Hepatocyte (in vitro differentiated cells): ENCODE results near the gene KCND2. TPM values are rescaled to one million over a fixed set of nuclear protein-coding genes. Genes with fewer than 3 reads are reported as not detected.

Experiments
- DNase-seq: peaks from one replicate; pipeline ENCODE4 v3.0.0-alpha.2; 2016; ENCODE audit warnings: low spot score
- H2AFZ ChIP-seq: fragments of 200-600 bp; sonication (generic); 2 replicates; pipeline ENCODE4 v1.6.0; 2016; ENCODE audit warnings: antibody characterized with exemption, mild to moderate bottlenecking
- H3K27ac ChIP-seq: fragments of 200-600 bp; sonication (generic); 2 replicates; pipeline ENCODE4 v1.5.1; 2016; ENCODE audit warnings: mild to moderate bottlenecking
- H3K27me3 ChIP-seq: fragments of 200-600 bp; sonication (generic); 2 replicates; pipeline ENCODE4 v1.6.1; 2016
- H3K36me3 ChIP-seq: fragments of 200-600 bp; sonication (generic); replicated peaks from 2 replicates; pipeline ENCODE4 v1.5.1; 2016; ENCODE audit warnings: low read depth; ENCODE audit not compliant: insufficient read depth
- H3K4me1 ChIP-seq: fragments of 200-600 bp; sonication (generic); 2 replicates; pipeline ENCODE4 v1.5.1; 2016; ENCODE audit warnings: mild to moderate bottlenecking, moderate library complexity; ENCODE audit not compliant: insufficient read depth
- H3K4me2 ChIP-seq: fragments of 200-600 bp; sonication (generic); 2 replicates; pipeline ENCODE4 v1.6.0; 2016
- H3K4me3 ChIP-seq: fragments of 200-600 bp; sonication (generic); 2 replicates; pipeline ENCODE4 v1.5.1; 2016; ENCODE audit warnings: mild to moderate bottlenecking
- H3K79me2 ChIP-seq: fragments of 200-600 bp; sonication (generic); 2 replicates; pipeline ENCODE4 v1.6.0; 2017; ENCODE audit warnings: mild to moderate bottlenecking
- H3K9me2 ChIP-seq: fragments of 200-600 bp; sonication (generic); replicated peaks from 2 replicates; pipeline ENCODE4 v1.6.0; 2017; ENCODE audit warnings: mild to moderate bottlenecking; ENCODE audit not compliant: insufficient read depth
- H3K9me3 ChIP-seq: fragments of 200-600 bp; sonication (generic); 2 replicates; pipeline ENCODE4 v1.5.1; 2016; ENCODE audit warnings: low read depth, mild to moderate bottlenecking
- H4K20me1 ChIP-seq: fragments of 200-600 bp; sonication (generic); 2 replicates; pipeline ENCODE4 v1.6.0; 2016; ENCODE audit warnings: mild to moderate bottlenecking; ENCODE audit not compliant: insufficient read depth, poor library complexity, severe bottlenecking
- EZH2 ChIP-seq: fragments of 200-600 bp; sonication (generic); IDR thresholded peaks from 2 replicates; pipeline ENCODE4 v1.6.1; 2016; ENCODE audit warnings: antibody characterized with exemption, mild to moderate bottlenecking, borderline replicate concordance
- EZH2phosphoT487 ChIP-seq: fragments of 200-600 bp; sonication (generic); IDR thresholded peaks from one replicate; pipeline ENCODE4 v1.6.1; 2018; ENCODE audit warnings: antibody characterized with exemption, mild to moderate bottlenecking, low read depth, moderate library complexity; ENCODE audit not compliant: unreplicated experiment, severe bottlenecking
- WGBS: methylation state at CpG from one replicate; pipeline ENCODE4 v1.1.6; 2016; ENCODE audit warnings: low lambda C conversion rate; ENCODE audit errors: missing lambda C conversion rate; 5-methylcytosine and 5-hydroxymethylcytosine counted together
- polyA plus RNA-seq: library from polyadenylated mRNA; unstranded; fragments of >200 nt; fragmentation: Nextera tagmentation; extraction: Ambion mirVana; gene quantifications from 2 replicates; pipeline ENCODE4 v1.2.1, GENCODE V29; 2016
- total RNA-seq: library from RNA; depleted of rRNA; stranded (reverse); fragments of >200 nt; gene quantifications from 2 replicates; pipeline ENCODE4 v1.2.3, GENCODE V29; 2014
- TF ChIP-seq, protein P1 (sequence below): fragments of 200-600 bp; sonication (generic); IDR thresholded peaks from 2 replicates; pipeline ENCODE4 v1.5.1; 2016; ENCODE audit warnings: antibody characterized with exemption, mild to moderate bottlenecking; ENCODE audit not compliant: poor library complexity

KCND2 gene
- total and polyA plus RNA-seq, 2 experiments from 2014 or later, result 0.58 to 3.6 TPM

- no peak overlapping the region for H3K4me2 ChIP-seq
- H4K20me1 ChIP-seq, result no peaks in the 10 kb centered on the region
- WGBS, result 86% methylated on average over 3 of the region's 3 CpGs
These were observed 246.2 kb downstream of the KCND2 start for GRCh38 chr7:120519224-120519623.

DNA sequence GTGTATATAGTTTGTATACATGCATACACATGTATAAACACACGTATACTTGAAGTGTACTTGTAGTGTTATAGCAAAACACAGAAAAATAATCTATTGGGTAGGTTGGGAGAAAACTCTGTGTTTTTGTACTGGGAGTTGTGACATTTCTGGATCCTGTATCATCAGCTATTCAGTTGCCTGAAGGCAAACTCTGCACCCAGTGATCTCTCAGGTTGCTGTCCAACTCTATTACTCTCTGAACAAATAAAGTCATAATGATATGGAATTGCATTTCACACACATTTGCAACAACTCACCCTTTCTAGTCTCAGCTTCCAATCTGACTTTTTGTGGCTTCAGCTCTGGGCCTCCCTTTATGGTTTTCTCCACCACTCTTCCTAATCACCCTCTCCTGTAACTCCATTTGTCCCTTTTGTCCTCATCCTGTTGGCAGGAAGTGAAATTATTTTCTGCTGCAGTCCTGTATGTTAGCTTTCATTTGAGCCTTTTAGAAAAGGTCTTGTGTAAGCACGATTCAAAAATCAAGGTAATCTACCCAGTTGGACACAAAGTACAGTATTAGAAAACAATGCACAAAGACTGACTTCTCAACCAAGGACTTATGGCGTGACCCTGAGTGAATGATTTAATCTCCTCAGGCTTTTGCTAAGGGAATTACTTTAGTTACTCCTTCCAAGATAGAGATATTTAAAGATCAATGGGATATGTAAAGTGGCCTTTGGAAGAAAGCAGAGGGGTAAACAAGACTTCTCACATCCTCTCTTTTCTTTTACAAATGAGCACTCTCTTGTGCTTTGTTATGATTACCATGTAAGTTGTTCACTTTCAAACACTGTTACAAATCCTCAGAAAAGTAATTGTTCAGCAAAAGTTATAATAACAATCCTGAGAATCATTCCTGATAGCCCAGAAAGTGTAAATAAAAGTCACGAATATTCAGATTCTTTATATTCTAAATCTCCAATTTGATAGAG is 249.1 kb downstream of the KCND2 start:
- no peaks in the 10 kb centered on the region for H4K20me1 ChIP-seq
- TF ChIP-seq, protein P1, sequence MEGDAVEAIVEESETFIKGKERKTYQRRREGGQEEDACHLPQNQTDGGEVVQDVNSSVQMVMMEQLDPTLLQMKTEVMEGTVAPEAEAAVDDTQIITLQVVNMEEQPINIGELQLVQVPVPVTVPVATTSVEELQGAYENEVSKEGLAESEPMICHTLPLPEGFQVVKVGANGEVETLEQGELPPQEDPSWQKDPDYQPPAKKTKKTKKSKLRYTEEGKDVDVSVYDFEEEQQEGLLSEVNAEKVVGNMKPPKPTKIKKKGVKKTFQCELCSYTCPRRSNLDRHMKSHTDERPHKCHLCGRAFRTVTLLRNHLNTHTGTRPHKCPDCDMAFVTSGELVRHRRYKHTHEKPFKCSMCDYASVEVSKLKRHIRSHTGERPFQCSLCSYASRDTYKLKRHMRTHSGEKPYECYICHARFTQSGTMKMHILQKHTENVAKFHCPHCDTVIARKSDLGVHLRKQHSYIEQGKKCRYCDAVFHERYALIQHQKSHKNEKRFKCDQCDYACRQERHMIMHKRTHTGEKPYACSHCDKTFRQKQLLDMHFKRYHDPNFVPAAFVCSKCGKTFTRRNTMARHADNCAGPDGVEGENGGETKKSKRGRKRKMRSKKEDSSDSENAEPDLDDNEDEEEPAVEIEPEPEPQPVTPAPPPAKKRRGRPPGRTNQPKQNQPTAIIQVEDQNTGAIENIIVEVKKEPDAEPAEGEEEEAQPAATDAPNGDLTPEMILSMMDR, result no peak
- no peak for TF ChIP-seq EZH2phosphoT487
- no peak for TF ChIP-seq EZH2
- H3K27me3 ChIP-seq, result no peaks in the 10 kb centered on the region
- H3K4me3 ChIP-seq, result no peak overlapping the region
- no peak overlapping the region for H3K27ac ChIP-seq
- no peak overlapping the region for H2AFZ ChIP-seq
- no peaks in the 10 kb centered on the region for H3K9me2 ChIP-seq
- DNase-seq, result no peak
- no peaks in the 10 kb centered on the region for H3K4me1 ChIP-seq
- 57% methylated on average over 4 of the region's 4 CpGs for WGBS
- no peaks in the 10 kb centered on the region for H3K79me2 ChIP-seq
- H3K9me3 ChIP-seq, result no peaks in the 10 kb centered on the region
- no peaks in the 10 kb centered on the region for H3K36me3 ChIP-seq
- H3K4me2 ChIP-seq, result no peak overlapping the region

More at GRCh38 chr7:120519224-120519623, 246.2 kb downstream of the KCND2 start:
- Histone ChIP-seq H3K27me3 (no peaks in the 10 kb centered on the region), H3K36me3 (no peaks in the 10 kb centered on the region), H3K79me2 (no peaks in the 10 kb centered on the region), H3K4me1 (no peaks in the 10 kb centered on the region), H3K9me2 (no peaks in the 10 kb centered on the region), H3K9me3 (no peaks in the 10 kb centered on the region), H3K27ac (no peak overlapping the region), H2AFZ (no peak overlapping the region), H3K4me3 (no peak overlapping the region)
- TF ChIP-seq, protein P1, result no peak
- TF ChIP-seq EZH2phosphoT487 (no peak), EZH2 (no peak)
- DNase-seq, result no peak

GRCh38 chr7:120523985-120524384 is 251.0 kb downstream of the KCND2 start:
- Histone ChIP-seq H3K27ac (no peak overlapping the region), H3K36me3 (no peaks in the 10 kb centered on the region), H3K27me3 (no peaks in the 10 kb centered on the region), H3K4me1 (no peaks in the 10 kb centered on the region), H3K4me2 (no peak overlapping the region), H3K4me3 (no peak overlapping the region), H3K9me3 (no peaks in the 10 kb centered on the region), H3K79me2 (no peaks in the 10 kb centered on the region), H4K20me1 (no peaks in the 10 kb centered on the region), H3K9me2 (no peaks in the 10 kb centered on the region), H2AFZ (no peak overlapping the region)
- DNase-seq, result no peak
- TF ChIP-seq, protein P1, result no peak
- TF ChIP-seq EZH2, result no peak
- no peak for TF ChIP-seq EZH2phosphoT487
- WGBS, result 90% methylated on average over 7 of the region's 7 CpGs
